Measurements from ENCODE around the gene SEMA5B.

Gene SEMA5B, protein sequence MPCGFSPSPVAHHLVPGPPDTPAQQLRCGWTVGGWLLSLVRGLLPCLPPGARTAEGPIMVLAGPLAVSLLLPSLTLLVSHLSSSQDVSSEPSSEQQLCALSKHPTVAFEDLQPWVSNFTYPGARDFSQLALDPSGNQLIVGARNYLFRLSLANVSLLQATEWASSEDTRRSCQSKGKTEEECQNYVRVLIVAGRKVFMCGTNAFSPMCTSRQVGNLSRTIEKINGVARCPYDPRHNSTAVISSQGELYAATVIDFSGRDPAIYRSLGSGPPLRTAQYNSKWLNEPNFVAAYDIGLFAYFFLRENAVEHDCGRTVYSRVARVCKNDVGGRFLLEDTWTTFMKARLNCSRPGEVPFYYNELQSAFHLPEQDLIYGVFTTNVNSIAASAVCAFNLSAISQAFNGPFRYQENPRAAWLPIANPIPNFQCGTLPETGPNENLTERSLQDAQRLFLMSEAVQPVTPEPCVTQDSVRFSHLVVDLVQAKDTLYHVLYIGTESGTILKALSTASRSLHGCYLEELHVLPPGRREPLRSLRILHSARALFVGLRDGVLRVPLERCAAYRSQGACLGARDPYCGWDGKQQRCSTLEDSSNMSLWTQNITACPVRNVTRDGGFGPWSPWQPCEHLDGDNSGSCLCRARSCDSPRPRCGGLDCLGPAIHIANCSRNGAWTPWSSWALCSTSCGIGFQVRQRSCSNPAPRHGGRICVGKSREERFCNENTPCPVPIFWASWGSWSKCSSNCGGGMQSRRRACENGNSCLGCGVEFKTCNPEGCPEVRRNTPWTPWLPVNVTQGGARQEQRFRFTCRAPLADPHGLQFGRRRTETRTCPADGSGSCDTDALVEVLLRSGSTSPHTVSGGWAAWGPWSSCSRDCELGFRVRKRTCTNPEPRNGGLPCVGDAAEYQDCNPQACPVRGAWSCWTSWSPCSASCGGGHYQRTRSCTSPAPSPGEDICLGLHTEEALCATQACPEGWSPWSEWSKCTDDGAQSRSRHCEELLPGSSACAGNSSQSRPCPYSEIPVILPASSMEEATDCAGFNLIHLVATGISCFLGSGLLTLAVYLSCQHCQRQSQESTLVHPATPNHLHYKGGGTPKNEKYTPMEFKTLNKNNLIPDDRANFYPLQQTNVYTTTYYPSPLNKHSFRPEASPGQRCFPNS

DNA sequence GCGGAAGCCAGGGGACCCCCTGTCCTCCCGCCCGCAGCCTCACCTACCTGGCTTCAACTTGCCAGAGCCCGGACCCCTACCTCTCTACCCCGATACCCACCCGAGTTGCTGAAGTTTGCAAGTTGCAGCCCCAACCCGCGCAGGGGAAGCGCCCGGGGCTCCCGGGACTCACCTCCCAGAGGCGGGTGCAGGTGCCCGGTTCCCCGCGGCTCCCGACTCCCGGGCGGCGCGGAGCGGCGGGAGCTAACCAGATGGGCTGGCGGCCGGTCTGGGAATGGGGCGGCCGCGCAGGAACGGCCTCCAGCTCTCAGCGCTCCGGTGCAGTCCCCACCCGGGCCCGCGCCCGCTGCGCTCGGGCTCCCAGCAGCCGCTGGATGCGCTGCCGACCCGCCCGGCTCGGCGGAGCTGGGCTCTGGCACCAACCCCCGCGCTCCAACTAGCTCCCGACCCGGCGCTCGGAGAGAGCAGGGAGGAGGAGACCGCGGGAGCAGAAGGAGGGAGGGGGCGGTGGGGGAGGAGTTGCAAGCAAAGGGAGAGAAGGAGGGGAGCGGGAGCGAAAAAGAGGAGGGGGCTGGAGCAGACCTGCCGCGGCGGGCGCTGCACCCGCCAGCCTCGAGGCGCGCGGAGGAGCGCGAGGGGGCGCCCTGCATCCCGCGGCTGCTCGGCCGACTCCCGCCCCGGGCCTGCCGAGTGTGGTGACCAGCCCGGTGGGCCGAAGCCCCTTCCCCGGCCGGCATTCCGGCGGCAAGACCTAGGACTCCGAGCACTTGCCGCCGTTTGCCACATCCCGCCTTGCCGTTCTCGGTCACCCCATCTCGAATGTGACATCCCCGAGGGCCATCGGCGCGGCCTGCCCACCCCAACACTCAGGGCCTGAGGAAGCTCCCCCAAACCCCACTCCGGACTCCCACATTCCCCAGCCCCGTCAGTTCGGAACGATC, at the start of gene SEMA5B:
Gene SEMA5B, minus strand, starts transcription at position 472 of the 941 bp plus-strand sequence. CDS start 66,500 bp downstream, outside the sequence.
- no peak for DNase-seq (ENCODE audit: low read depth in 2 of 2)

DNA sequence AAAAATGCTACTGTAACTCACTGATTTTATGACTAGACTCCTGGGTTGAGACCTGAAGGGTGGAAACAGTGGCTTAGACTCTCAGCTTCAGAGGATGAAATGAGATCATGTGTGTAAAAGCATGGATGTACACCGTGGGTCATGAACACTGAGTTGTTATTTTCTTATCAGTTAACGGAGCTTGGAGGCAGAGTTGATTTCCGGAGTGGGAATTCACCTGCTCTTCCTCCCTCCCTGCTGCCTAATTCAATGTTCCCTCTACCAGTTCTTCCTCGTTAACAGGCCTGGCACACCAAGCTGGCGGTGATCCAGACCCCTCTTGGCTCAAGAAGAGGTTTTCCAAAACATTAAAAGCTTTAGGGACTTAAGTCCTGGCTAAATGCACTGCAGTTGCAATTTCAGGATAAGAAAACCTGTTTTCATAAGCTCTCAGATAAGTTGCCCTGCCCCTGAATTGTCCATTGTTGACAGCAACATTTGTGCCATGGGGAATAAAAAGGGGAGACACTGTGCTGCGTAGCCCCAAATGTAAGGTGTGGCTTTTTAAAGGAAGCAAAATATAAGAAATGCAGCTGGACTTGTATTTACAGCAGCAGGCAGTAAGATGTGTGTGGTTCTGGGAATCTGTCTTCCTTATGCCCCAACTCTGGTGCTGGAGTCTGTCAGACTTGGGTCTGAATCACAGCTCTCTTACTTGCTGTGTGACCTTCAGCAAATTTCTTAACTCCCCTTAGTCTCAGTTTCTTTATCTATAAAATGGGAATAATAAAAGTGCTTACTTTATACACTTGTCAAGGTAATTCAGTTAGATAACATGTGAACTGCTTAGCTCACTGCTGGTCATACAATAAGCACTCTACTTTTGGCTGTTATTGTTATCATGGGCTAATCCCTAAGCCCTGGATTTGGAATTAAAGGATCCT, 49.2 kb upstream of the SEMA5B start:
- DNase-seq (ENCODE audit: low read depth in 2 of 2) = no peak

DNA sequence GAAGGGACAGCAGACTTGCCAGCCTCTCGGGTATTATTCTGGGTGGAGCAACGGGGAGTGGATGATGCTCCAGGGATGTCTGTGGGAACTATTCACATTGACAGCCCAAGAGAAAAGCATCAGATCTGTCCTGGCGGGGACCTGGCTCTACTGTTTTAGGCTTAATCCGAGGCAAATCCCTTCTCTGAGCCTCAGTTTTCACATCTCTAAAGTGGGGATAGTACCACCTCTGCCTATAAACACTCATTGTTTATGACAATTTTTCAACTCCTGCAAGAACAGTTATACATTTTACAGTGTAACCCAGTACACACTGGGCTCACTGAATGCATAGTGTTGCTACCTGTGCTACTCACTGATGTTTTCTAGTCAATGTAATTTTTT, 48.5 kb upstream of the SEMA5B start:
- no peak for DNase-seq (ENCODE audit: low read depth in 2 of 2)

DNA sequence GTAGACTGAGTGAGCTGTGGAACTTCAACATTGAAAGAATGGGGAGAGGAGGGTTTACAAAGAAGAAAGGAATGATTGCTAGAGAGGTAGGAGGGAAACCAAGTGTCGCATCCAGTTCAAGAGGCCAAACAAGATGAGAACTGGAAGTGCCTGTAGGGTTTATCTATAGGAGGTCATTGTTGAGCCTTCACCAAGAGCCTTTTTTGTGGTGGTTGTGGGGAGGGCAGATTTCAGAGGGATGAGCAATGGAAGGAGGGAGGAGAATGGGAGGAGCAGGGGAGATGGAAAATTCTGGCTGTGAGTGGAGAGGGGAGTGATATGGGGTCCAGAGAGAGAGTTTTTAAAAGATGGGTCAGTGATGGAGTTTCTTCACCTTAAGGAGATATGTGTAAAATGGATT, 47.8 kb upstream of the SEMA5B start:
- no peak for DNase-seq (ENCODE audit: low read depth in 2 of 2)

DNA sequence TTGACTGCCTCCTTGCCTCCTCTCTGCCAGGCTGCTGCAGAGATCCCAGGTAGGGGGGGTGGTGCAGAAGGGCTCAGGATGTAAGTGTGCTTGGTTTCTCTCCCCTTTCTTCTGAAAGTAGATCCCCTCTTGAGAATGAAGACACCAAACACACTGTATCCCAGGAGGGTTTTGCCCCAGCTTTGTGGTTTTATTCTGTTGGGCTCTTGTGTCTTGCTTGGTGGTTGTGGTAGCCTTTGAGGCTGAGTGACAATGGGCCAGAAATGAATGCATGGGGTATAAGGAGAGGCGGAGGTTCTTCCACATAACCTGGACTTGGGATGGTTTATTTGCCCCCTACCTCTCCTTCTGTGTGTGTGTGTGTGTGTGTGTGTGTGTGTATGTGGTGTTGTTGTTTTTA, 45.0 kb upstream of the SEMA5B start:
- DNase-seq (ENCODE audit: low read depth in 2 of 2) = no peak

DNA sequence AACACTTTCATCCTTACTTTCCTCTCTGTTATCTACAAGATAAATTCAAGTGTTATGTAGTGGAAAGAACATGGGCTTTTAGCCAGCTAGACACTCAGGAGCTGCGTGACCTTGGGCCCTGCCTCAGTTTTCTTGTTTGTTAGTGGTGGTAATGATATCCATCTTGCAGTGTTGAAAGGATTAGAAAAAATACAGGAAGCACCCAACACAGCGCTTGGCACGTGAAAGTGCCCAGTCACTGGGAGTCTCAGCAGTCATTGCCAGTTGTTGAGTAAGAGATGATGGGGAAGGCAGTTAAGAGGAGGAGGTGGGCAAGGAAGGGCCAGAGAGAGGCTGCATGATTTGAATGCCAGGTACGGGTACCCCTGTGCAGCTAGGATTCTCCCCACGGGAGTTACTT, 44.6 kb upstream of the SEMA5B start:
- DNase-seq (ENCODE audit: low read depth in 2 of 2) = no peak

DNA sequence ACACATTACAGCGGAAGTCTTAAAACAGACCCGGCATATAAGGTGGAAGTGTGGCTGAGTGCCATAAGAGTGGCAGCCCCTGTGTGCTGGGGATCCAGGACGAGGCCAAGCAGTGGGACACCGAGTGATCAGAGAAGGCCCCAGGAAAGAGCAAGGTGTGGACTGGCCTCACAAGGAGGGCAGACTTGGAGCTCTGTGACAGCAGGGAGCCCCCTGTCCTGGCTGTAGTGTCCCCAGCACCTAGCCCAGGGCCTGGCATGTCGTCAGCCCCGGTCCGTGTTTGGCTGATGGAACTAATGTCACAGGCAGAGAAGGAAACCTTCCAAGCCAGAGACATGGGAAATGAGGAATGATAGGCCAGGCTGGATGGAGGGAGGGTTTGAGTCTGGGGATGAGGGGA, 44.0 kb upstream of the SEMA5B start:
- no peak for DNase-seq (ENCODE audit: low read depth in 2 of 2)

DNA sequence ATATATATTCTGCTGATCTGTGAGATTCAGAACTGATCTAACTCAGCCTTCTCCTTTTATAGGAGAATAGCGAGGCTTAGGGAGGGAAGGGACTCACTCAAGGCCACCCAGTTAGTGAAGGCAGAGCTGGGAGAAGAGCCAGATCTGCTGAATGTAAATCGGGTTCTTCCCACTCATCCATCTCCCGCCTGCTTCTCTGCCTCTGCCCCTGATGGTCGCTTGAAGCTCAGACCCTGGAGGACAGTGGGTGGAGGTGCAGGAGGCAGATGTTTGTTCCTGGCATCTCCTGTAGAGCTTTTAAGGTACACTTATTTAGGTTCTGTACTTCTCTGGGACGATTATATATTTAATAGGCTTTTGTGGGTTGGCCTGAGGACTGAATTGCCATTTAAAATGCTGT, 43.6 kb upstream of the SEMA5B start:
- DNase-seq (ENCODE audit: low read depth in 2 of 2) = no peak

DNA sequence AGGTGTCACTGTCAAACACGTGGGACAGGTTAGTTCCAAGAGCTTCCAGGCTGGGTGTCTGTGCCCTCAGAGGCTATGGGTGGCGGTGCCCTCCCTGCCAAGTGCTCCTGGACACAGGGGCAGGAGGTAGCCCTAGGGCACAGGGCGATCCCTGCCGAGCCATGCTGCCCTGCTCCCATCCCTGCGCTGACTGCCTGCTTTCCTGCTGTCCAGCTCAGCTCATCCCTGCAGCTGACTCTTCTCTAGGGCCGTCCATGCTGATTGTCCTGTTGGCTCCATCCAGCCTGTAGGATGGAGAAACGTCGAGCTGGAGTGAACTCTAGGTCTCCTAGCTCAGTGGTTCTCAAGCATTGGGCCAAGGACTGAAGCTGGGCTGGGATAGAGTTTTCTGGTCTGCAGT, 42.9 kb upstream of the SEMA5B start:
- no peak for DNase-seq (ENCODE audit: low read depth in 2 of 2)

DNA sequence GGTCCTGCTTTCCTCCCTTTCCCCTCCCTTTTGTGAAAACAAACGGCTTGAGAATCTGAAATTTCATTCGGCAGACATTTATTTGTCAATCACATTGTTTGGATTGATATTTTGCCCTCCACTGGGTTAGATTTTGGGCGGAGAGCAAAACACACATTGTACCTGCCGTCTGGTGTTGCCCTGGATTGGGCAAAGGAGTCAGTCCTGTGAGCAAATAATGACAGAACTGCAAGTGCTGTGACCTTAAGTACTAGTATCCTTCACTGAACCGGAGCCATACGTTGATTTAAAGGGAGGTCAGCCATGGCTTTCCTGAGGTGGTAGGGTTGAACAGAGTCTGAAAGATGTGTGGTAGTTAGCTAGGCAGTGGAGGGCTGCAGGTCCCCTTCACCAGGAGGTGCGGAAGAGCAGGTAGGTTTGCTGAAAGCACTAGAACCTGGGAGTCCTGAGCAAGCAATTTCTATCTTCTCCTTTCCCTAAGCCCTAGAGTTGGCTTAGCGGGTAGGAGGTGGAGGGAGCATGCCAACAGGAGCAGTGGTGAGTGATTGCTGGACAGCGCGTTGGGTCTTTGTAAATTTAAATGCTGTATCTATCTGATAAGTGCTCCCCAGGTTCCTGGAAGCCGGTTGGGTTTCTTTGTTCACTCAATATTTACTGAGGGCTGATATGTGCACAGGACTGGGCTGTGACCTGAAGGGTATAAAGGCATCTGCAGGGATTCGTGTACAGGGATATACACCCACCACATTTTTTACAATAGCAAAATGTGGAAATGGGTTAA, 41.2 kb upstream of the SEMA5B start:
- DNase-seq (ENCODE audit: low read depth in 2 of 2) = no peak

DNA sequence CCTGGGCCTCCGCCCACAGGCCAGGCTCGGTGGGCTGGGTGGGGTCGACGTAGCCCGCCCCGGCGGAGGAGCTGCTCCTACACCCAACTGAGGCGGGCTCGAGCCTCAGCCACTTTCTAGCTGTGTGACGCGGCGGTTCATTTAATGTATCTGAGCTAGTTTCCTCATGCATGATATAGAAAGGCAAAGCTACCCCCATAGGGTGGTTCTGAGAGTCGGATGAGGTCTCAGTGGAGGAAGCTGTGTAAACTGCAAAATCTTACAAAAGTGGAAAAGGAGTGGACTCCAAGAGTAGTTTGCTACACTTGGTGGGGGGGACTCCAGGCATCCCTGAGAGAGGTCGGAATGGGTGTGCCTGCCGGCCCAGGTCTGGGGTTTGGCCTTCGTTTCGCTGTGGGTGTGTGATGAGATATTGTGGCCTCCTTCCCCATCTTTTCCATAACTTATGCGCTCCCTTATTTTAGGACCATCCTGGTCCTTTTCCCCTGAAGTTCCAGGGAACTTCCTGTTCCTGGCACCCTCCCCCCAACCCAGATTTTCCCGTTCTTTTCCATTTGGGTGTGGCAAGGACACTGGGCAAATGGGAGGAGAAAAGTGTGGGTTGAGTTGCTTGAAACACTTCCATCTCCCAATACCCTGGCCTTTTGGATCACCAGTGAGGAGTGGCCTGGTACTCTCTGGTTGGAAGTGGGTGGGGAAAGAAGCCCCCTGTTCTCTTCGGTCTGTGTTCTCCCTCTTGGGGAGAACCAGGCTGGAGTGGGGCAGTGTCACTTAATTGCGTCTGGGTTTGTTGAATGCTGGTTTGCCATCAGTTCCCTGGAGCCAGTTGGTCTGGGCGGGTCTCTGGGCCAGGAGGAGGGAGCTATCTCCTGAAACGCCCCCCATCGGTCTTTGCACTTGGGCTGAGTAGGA, 40.4 kb upstream of the SEMA5B start:
- no peak for DNase-seq (ENCODE audit: low read depth in 2 of 2)

DNA sequence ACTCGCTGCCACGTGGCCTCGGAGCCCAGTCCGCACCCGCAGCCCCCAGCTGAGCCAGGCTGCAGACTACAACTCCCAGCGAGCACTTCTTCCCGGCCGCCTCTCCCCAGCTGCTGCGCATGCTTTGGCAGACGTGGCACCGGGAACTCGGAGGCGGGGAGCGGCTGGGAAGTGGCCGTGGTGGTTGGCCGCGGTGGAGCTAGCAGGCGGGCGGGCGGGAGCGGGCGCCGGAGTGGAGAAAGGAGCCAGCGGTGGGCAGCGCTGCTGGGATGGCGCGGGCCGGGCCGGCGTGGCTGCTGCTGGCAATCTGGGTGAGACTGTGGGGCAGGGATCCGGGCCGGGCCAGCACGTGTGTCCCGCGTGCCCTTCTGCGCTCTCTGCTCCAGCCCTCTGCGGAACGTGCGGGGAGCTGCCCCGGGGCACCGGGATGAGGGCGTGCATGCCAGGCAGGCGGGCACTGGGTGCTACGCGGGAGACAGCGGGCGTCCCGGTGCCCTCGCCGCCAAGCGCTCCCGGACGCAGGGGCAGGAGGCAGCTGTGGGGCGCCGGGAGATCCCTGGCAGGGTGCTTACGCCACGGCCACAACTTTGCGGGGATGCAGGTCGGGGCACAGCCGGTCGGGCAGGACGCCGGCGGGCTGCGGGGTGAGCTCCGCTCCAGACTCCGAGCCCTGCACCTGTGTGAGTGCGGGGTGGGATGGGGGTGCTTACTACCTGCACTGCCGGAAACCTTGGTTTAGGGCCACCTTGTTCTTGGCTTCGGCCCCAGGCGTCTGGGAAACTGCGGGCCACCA, 39.5 kb upstream of the SEMA5B start, which contains the start of gene PDIA5:
Gene PDIA5, plus strand, starts transcription at position 130 of the 793 bp plus-strand sequence. Its CDS starts 140 bp downstream, at position 270.
- peak; percentile 76 to 78 for DNase-seq (ENCODE audit: low read depth in 2 of 2)

DNA sequence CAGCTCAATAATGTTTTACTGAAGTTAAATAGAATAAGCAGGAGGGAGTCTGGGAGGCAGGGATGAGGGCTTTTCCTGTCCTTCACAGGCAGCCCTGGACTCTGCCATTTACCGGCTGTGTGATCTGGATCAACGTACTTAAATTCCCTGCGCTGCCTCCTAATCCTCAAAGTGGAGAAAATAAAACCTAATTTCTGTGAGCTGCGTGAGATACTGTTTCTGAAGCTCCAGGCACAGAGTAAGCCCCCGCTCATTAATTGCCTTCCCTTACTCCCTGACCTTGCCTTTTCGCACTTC, 39.0 kb upstream of the SEMA5B start:
- no peak for DNase-seq (ENCODE audit: low read depth in 2 of 2)

DNA sequence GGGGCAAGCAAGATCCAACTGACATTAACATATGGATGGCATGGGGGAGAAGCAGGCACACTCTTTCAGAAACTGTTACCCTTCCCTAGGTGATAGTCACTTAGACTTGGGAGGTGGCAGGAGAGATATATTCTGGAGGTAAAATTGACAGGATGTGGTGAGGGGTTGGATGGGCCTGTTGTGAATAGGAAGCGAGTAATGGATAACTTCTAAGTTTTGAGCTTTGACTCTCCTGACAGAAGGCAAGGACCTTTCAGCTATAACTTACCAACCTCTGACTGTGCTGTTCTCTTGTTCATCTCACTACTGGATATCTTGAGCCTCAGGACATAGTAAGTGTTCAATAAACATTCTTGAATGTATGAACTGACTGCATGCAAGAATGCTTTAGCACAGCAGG, 37.4 kb upstream of the SEMA5B start:
- DNase-seq (ENCODE audit: low read depth in 2 of 2) = no peak

DNA sequence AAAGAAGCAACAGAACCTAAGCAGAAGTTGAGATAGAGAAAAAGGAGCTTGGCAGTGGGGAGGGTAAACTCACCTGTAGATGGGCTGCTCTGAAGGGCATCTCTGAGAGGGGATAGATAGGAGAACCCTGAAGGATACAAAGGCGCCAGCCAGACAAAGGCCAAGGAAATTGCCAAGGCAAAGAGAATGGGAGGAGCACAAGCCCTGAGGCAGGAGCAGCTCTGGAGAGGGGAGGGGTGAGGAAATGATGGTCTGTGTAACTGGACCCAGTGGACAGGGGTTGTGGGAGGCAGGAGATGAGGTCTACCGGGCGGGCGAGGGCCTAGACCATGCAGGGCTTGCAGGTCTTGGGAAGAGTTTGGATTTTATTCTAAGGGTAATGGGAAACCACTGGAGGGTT, 36.9 kb upstream of the SEMA5B start:
- no peak for DNase-seq (ENCODE audit: low read depth in 2 of 2)

DNA sequence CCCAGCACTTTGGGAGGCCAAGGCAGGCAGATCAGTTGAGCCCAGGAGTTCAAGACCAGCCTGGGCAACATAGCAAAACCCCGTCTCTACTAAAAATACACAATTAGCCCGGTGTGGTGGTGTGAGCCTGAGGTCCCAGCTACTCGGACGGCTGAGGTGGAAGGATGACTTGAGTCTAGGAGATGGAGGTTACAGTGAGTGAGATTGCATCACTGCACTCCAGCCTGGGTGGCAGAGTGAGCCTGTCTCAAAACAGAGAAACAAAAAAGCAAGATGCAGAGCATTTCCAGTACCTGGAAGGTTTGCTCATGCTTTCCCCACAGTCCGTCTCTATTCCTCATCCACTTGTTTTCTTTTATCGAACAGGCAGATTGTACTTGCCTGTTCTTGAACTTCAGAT, 35.5 kb upstream of the SEMA5B start:
- no peak for DNase-seq (ENCODE audit: low read depth in 2 of 2)

DNA sequence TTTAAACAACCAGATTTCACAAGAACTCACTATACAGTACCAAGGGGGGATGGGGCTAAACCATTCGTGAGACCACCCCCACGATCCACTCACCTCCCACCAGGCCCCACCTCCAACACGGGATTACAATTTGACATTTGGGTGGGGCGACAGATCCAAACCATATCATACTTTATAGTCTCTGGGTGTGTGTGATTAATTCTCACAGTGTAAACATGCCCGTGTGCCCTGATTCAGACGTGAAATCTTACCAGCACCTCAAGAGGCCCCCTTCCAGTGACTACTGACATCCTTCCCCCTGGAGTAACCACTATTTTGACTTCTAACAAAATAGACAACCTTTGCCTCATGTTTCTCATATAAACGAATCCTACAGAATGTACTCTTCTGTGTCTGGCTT, 34.3 kb upstream of the SEMA5B start:
- DNase-seq (ENCODE audit: low read depth in 2 of 2) = no peak

DNA sequence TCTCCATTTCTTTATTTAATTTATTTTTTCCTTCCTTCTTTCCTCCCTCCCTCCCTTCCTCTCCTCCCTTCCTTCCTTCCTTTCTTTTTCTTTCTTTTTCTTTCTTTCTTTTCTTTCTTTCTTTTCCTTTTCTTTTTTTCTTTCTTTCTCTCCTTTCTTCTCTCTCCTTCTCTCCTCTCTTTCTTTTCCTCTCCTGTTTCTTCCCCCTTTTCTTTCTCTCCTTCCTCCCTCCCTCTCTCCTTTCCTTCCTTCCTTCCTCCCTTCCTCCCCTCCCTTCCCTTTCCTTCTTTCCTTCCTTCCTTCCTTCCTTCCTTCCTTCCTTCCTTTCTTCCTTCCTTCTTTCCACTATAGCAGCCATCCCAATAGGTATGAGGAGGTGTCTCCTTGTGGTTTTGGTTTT, 32.5 kb upstream of the SEMA5B start:
- no peak for DNase-seq (ENCODE audit: low read depth in 2 of 2)
